Thoracic aorta (tissue), 2 donors: ENCODE results near the gene NRROS. TPM values are rescaled to one million over a fixed set of nuclear protein-coding genes. Genes with fewer than 3 reads are reported as not detected.
"Not testable (repeated sequence)": the region's sequence is repeated elsewhere in the genome, so short reads cannot be mapped to it uniquely, and the experiment has no call there.

Experiments used
- ATAC-seq: fragments of 150-250 bp; one replicate; pipeline ENCODE4 v1.8.0; 2017; ENCODE audit warnings: low read depth; ENCODE audit not compliant: insufficient number of reproducible peaks, low FRiP score
- DNase-seq: peaks from one replicate; pipeline ENCODE4 v3.0.0-alpha.2; 2020; ENCODE audit warnings: low spot score
- H3K27ac ChIP-seq, 2 donors: fragments of 200-600 bp; sonication (generic); 1 replicate in 1 of 2; 2 replicates in 1 of 2; pipeline ENCODE4 v1.5.1; 2016; ENCODE audit warnings: mild to moderate bottlenecking in 2 of 2, moderate library complexity in 2 of 2
- H3K27me3 ChIP-seq: fragments of 200-600 bp; sonication (generic); replicated peaks from 2 replicates; pipeline ENCODE4 v1.6.0; 2016; ENCODE audit warnings: mild to moderate bottlenecking; ENCODE audit not compliant: insufficient read depth
- H3K36me3 ChIP-seq: fragments of 200-600 bp; sonication (generic); one replicate; pipeline ENCODE4 v1.5.1; 2016
- H3K4me1 ChIP-seq, 2 donors: fragments of 200-600 bp; sonication (generic); 1 replicate in 1 of 2; 2 replicates in 1 of 2; pipeline versions ENCODE4 v1.5.1 to v1.6.0; 2016; ENCODE audit warnings: low read depth in 2 of 2, mild to moderate bottlenecking in 1 of 2; ENCODE audit not compliant: control insufficient read depth in 1 of 2
- H3K4me3 ChIP-seq: fragments of 200-600 bp; sonication (generic); 2 replicates; pipeline ENCODE4 v1.5.1; 2016; ENCODE audit warnings: mild to moderate bottlenecking
- H3K9me3 ChIP-seq: fragments of 200-600 bp; sonication (generic); 2 replicates; pipeline ENCODE4 v1.5.1; 2016
- total RNA-seq, 2 donors: library from RNA; depleted of rRNA; stranded (reverse); fragments of >200 nt; gene quantifications; one replicate each; pipeline versions ENCODE4 v1.1.0 to v1.2.3, GENCODE V29; 2016
- TF ChIP-seq, protein P1 (sequence below): fragments of 200-600 bp; sonication (generic); IDR thresholded peaks from one replicate; pipeline ENCODE4 v1.5.1; 2019; ENCODE audit warnings: antibody characterized with exemption

NRROS gene
- total RNA-seq, 2 donors from 2014 or later: 4.7 to 17.9 TPM

DNA sequence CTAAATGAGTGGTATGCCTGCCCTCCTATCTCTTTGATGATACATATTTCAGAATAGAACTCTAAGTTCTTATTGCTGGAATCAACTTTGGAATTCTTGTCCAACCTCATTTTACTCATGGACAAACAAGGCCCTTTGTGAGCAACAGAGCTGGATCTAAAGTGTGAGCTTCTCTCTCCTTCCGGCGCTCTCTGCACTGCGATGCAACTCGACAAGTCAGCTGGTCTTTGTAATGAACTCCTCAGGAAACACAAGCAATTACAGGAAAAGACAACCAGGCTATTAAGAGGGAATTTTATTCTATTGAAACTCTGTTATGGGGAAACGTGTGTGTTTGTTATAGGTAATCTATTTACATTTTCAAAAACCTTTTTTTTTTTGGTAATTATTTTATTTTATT is 20.3 kb upstream of the NRROS start:
- ATAC-seq: no peak

DNA sequence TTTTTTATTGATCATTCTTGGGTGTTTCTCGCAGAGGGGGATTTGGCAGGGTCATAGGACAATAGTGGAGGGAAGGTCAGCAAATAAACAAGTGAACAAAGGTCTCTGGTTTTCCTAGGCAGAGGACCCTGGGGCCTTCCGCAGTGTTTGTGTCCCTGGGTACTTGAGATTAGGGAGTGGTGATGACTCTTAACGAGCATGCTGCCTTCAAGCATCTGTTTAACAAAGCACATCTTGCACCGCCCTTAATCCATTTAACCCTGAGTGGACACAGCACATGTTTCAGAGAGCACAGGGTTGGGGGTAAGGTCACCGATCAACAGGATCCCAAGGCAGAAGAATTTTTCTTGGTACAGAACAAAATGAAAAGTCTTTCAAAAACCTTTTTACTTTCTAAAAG is 19.9 kb upstream of the NRROS start:
- not testable (repeated sequence) for DNase-seq, H3K27me3 ChIP-seq, H3K4me3 ChIP-seq, ATAC-seq, H3K9me3 ChIP-seq, H3K36me3 ChIP-seq, H3K4me1 ChIP-seq
- H3K27ac ChIP-seq: peak overlapping the region in 1 of 2 donors; percentile 30

More for the DNA sequence above, 20.3 kb upstream of the NRROS start:
- Histone ChIP-seq H3K36me3 (no peaks in the 10 kb centered on the region), H3K27me3 (no peaks in the 10 kb centered on the region), H3K9me3 (no peaks in the 10 kb centered on the region), H3K27ac (no peak overlapping the region), H3K4me1 (no peaks in the 10 kb centered on the region), H3K4me3 (no peak overlapping the region)
- DNase-seq: no peak
- TF ChIP-seq, protein P1, sequence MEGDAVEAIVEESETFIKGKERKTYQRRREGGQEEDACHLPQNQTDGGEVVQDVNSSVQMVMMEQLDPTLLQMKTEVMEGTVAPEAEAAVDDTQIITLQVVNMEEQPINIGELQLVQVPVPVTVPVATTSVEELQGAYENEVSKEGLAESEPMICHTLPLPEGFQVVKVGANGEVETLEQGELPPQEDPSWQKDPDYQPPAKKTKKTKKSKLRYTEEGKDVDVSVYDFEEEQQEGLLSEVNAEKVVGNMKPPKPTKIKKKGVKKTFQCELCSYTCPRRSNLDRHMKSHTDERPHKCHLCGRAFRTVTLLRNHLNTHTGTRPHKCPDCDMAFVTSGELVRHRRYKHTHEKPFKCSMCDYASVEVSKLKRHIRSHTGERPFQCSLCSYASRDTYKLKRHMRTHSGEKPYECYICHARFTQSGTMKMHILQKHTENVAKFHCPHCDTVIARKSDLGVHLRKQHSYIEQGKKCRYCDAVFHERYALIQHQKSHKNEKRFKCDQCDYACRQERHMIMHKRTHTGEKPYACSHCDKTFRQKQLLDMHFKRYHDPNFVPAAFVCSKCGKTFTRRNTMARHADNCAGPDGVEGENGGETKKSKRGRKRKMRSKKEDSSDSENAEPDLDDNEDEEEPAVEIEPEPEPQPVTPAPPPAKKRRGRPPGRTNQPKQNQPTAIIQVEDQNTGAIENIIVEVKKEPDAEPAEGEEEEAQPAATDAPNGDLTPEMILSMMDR: no peak

DNA sequence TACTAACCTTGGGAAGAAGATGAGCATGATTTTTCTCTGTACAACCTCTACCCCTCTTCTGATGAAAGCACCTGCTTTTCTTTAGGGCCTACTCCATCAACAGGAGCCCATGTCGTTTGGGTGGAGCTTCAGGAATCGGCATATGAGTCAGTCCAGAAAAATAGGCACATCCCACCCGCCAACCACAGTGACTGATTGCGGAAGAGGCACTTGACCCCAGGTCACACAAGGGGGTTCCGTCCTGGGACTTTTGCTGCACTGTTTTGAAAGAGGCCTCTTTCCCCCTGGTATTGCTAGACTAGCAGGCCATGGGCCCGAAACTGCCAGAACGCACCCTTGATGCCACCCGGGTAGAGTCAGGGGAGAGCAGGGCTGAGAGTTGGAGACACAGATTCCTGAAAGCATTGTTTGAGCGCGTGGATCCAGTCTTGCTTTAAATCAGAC is 19.3 kb upstream of the NRROS start:
- Histone ChIP-seq H3K27me3 (no peaks in the 10 kb centered on the region), H3K36me3 (no peaks in the 10 kb centered on the region), H3K9me3 (no peaks in the 10 kb centered on the region), H3K4me3 (no peak overlapping the region), H3K4me1 (no peaks in the 10 kb centered on the region), H3K27ac (peak overlapping the region in 1 of 2 donors; percentile 30)
- TF ChIP-seq, protein P1: no peak
- ATAC-seq: no peak
- no peak for DNase-seq

DNA sequence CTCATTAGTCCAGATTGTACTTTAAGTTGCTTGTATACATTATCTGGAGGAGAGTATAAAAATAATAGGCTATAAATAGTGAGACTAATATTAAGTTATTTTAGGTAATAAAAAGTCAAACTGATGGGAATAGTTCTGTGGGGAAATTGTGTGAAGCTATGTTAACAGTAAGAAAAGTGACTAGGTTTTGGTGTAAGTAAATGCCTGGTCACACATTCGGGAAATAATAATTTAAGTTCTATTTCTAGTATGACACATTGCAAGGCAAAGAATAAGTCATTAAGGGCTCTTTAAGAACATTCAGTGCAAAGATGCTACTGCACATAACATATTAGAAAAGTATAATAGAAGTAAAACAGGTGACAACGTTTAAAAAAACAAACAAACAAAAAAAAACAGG is 18.8 kb upstream of the NRROS start:
- no peak for DNase-seq
- Histone ChIP-seq H3K36me3 (no peaks in the 10 kb centered on the region), H3K4me1 (no peaks in the 10 kb centered on the region), H3K9me3 (no peaks in the 10 kb centered on the region), H3K4me3 (no peak overlapping the region), H3K27ac (no peak overlapping the region), H3K27me3 (no peaks in the 10 kb centered on the region)
- ATAC-seq: no peak
- TF ChIP-seq, protein P1: no peak

DNA sequence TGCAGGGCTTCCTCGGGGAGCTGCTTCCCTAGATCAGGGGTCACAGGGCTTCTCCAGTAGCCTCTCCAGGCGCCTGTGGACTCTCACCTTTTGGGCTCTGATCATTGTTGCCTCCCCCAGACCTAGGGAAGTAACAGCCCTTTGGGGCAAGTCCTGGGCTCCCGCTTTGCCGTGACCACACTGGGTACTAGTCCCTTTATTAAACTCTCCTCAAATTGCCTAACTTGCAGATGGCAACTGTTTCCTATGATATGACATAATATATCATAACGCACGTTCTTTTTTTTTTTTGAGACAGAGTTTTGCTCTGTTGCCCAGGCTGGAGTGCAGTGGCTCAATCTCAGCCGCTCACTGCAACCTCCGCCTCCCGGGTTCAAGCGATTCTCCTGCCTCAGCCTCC is 17.9 kb upstream of the NRROS start:
- no peaks in the 10 kb centered on the region for H3K4me1 ChIP-seq
- no peak overlapping the region for H3K27ac ChIP-seq
- no peaks in the 10 kb centered on the region for H3K9me3 ChIP-seq
- no peaks in the 10 kb centered on the region for H3K36me3 ChIP-seq
- H3K27me3 ChIP-seq: no peaks in the 10 kb centered on the region
- no peak overlapping the region for H3K4me3 ChIP-seq
- DNase-seq (no peak), ATAC-seq (no peak)
- TF ChIP-seq, protein P1: no peak

DNA sequence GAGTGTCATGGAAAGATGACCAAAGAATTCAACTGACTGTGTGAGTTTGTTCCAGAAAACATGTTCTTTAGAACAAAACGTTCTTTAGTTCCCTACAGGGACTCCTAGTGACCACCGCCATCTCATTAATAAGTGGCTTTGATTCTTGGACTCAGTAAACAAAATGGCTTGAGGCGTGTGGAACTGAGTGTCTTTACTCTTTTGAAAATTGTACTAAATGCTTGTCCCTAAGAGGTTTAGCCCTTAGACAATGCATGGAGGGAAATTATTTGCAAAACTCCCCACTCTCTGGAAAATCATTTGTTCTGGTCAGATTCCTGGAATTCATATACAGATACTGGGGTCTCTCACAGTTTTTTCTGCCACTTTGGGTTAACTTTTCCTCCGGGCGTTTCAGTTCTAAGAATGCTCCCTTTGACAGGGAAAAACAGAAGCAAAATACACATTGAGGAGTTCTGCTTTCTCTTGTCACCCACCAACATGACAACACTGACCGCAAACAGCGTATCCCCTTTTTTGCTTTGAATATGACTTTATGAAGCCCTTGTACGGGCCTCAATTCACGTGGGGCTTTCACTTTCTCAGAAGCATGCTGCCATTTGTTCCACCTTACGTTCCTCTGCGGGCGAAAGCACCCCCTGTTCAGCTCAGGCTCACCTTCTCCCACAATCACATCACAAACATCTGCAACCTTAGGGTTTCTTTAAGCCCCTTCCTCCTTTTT is 15.3 kb upstream of the NRROS start:
- Histone ChIP-seq H3K36me3 (no peaks in the 10 kb centered on the region), H3K27me3 (no peaks in the 10 kb centered on the region), H3K27ac (peak overlapping the region in 1 of 2 donors; percentile 35), H3K9me3 (no peaks in the 10 kb centered on the region), H3K4me1 (no peaks in the 10 kb centered on the region), H3K4me3 (no peak overlapping the region)
- TF ChIP-seq, protein P1: no peak
- ATAC-seq (no peak), DNase-seq (no peak)
